H9 (cell line): Measurements from ENCODE around the gene GPX5. TPM values are rescaled to one million over a fixed set of nuclear protein-coding genes. Genes with fewer than 3 reads are reported as not detected.

ENCODE experiments used
- DNase-seq: peaks from one replicate; pipeline ENCODE4 v3.0.0-alpha.2; 2017
- H2AFZ ChIP-seq: one replicate; pipeline ENCODE4 v1.6.1; 2013; ENCODE audit warnings: mild to moderate bottlenecking, low read length, control low read depth, moderate library complexity
- H2AK5ac ChIP-seq: 2 replicates; pipeline ENCODE4 v1.6.1; 2013; ENCODE audit warnings: low read length, control low read depth, mixed read lengths; ENCODE audit not compliant: insufficient read length
- H2BK120ac ChIP-seq: one replicate; pipeline ENCODE4 v1.6.1; 2013; ENCODE audit warnings: low read depth, mild to moderate bottlenecking, low read length, control low read depth, inconsistent platforms; ENCODE audit not compliant: poor library complexity, severe bottlenecking
- H2BK12ac ChIP-seq: 2 replicates; pipeline ENCODE4 v1.6.1; 2013; ENCODE audit warnings: low read length, control low read depth, mixed read lengths, low read depth; ENCODE audit not compliant: insufficient read length
- H2BK15ac ChIP-seq: 2 replicates; pipeline ENCODE4 v1.6.1; 2013; ENCODE audit warnings: low read depth, low read length, control low read depth
- H2BK20ac ChIP-seq: one replicate; pipeline ENCODE4 v1.6.1; 2013; ENCODE audit warnings: low read depth, mild to moderate bottlenecking, low read length, control low read depth, inconsistent platforms; ENCODE audit not compliant: poor library complexity, severe bottlenecking
- H2BK5ac ChIP-seq: 2 replicates; pipeline ENCODE4 v1.6.1; 2013; ENCODE audit warnings: low read length, control low read depth, mixed read lengths; ENCODE audit not compliant: insufficient read length
- H3K14ac ChIP-seq: 2 replicates; pipeline ENCODE4 v1.6.1; 2013; ENCODE audit warnings: low read length, control low read depth; ENCODE audit not compliant: insufficient read depth
- H3K18ac ChIP-seq: 2 replicates; pipeline ENCODE4 v1.6.1; 2013; ENCODE audit warnings: low read depth, mild to moderate bottlenecking, mixed read lengths, low read length, control low read depth; ENCODE audit not compliant: insufficient read length
- H3K23ac ChIP-seq: 2 replicates; pipeline ENCODE4 v1.6.1; 2013; ENCODE audit warnings: low read length, control low read depth, mixed read lengths, low read depth; ENCODE audit not compliant: insufficient read length
- H3K23me2 ChIP-seq: 2 replicates; pipeline ENCODE4 v1.6.1; 2013; ENCODE audit warnings: low read depth, mild to moderate bottlenecking, mixed read lengths, low read length, control low read depth; ENCODE audit not compliant: insufficient read length, poor library complexity, severe bottlenecking
- H3K27ac ChIP-seq: 2 replicates; pipeline ENCODE4 v1.5.1; 2013; ENCODE audit warnings: low read length, control low read depth, mixed read lengths, low read depth; ENCODE audit not compliant: insufficient read length
- H3K27me3 ChIP-seq: 2 replicates; pipeline ENCODE4 v1.6.1; 2013; ENCODE audit warnings: low read length, control low read depth, inconsistent platforms; ENCODE audit not compliant: insufficient read depth
- H3K4ac ChIP-seq: 2 replicates; pipeline ENCODE4 v1.6.1; 2013; ENCODE audit warnings: low read depth, mild to moderate bottlenecking, control low read depth, inconsistent platforms, low read length, moderate library complexity
- H3K4me1 ChIP-seq: 2 replicates; pipeline ENCODE4 v1.6.1; 2013; ENCODE audit warnings: low read length, control low read depth, inconsistent platforms; ENCODE audit not compliant: insufficient read depth
- H3K4me2 ChIP-seq: 2 replicates; pipeline ENCODE4 v1.6.1; 2013; ENCODE audit warnings: low read length, control low read depth, mixed read lengths; ENCODE audit not compliant: insufficient read length, insufficient read depth
- H3K56ac ChIP-seq: 2 replicates; pipeline ENCODE4 v1.6.1; 2013; ENCODE audit warnings: low read depth, mild to moderate bottlenecking, mixed read lengths, low read length, control low read depth; ENCODE audit not compliant: insufficient read length
- H3K79me1 ChIP-seq: 2 replicates; pipeline ENCODE4 v1.6.1; 2013; ENCODE audit warnings: low read depth, mild to moderate bottlenecking, moderate library complexity, low read length, control low read depth, inconsistent platforms; ENCODE audit not compliant: insufficient read depth, poor library complexity, severe bottlenecking
- H3K79me2 ChIP-seq: 2 replicates; pipeline ENCODE4 v1.6.1; 2013; ENCODE audit warnings: low read length, control low read depth, inconsistent platforms; ENCODE audit not compliant: insufficient read depth
- H3K9ac ChIP-seq: 2 replicates; pipeline ENCODE4 v1.6.1; 2013; ENCODE audit warnings: low read length, control low read depth, mixed read lengths; ENCODE audit not compliant: insufficient read length; ENCODE audit errors: extremely low read depth
- H3K9me3 ChIP-seq: one replicate; pipeline ENCODE4 v1.6.1; 2013; ENCODE audit warnings: low read depth, low read length, inconsistent platforms; ENCODE audit not compliant: control insufficient read depth
- H3T11ph ChIP-seq: one replicate; pipeline ENCODE4 v1.6.1; 2013; ENCODE audit warnings: mild to moderate bottlenecking, low read length, control low read depth, inconsistent platforms
- H4K20me1 ChIP-seq: one replicate; pipeline ENCODE4 v1.6.1; 2013; ENCODE audit not compliant: control insufficient read depth, insufficient read length, insufficient read depth
- H4K5ac ChIP-seq: 2 replicates; pipeline ENCODE4 v1.6.1; 2013; ENCODE audit warnings: low read depth, mild to moderate bottlenecking, mixed read lengths, low read length, control low read depth; ENCODE audit not compliant: insufficient read length
- H4K8ac ChIP-seq: replicated peaks from 2 replicates; pipeline ENCODE4 v1.6.1; 2013; ENCODE audit warnings: low read length, control low read depth, mixed read lengths, low read depth; ENCODE audit not compliant: insufficient read length
- H4K91ac ChIP-seq: 2 replicates; pipeline ENCODE4 v1.6.1; 2013; ENCODE audit warnings: low read depth, mild to moderate bottlenecking, moderate library complexity, mixed read lengths, low read length, control low read depth; ENCODE audit not compliant: insufficient read length
- H3K27ac Mint-ChIP-seq, 3 experiments: 2 replicates in 2 of 3; 3 replicates in 1 of 3; pipeline ENCODE4 v1.8.0; 2020 to 2021; ENCODE audit warnings: mixed read lengths in 3 of 3, mild to moderate bottlenecking in 1 of 3, moderate library complexity in 1 of 3
- H3K27me3 Mint-ChIP-seq: 2 replicates; pipeline ENCODE4 v1.8.0; 2021; ENCODE audit warnings: low read depth, mild to moderate bottlenecking, moderate library complexity, mixed read lengths
- H3K36me3 Mint-ChIP-seq, 3 experiments: 2 replicates in 2 of 3; 3 replicates in 1 of 3; pipeline ENCODE4 v1.8.0; 2020 to 2021; ENCODE audit warnings: low read depth in 3 of 3, mixed read lengths in 3 of 3; ENCODE audit not compliant: insufficient read depth in 1 of 3
- H3K4me1 Mint-ChIP-seq, 2 experiments: 2 replicates each; pipeline ENCODE4 v1.8.0; 2020; ENCODE audit warnings: mixed read lengths in 2 of 2
- H3K4me3 Mint-ChIP-seq, 2 experiments: 2 replicates in 1 of 2; 3 replicates in 1 of 2; pipeline ENCODE4 v1.8.0; 2020 to 2021; ENCODE audit warnings: mild to moderate bottlenecking in 2 of 2, mixed read lengths in 2 of 2, moderate library complexity in 1 of 2
- H3K9me3 Mint-ChIP-seq, 2 experiments: 2 replicates in 1 of 2; 3 replicates in 1 of 2; pipeline ENCODE4 v1.8.0; 2020; ENCODE audit warnings: mild to moderate bottlenecking in 2 of 2, mixed read lengths in 2 of 2, moderate library complexity in 1 of 2
- WGBS: extraction: QIAGEN DNeasy Blood & Tissue Kit; methylation state at CpG from one replicate; pipeline ENCODE4 v1.1.7; 2013; ENCODE audit warnings: missing lambda C conversion rate, low lambda C conversion rate, mixed read lengths; ENCODE audit not compliant: insufficient read length; ENCODE audit errors: extremely low coverage; 5-methylcytosine and 5-hydroxymethylcytosine counted together
- total RNA-seq: library from RNA; stranded (reverse); gene quantifications from 2 replicates; pipeline ENCODE4 v1.2.1, GENCODE V29; 2021
- TF ChIP-seq, protein P1 (sequence below): fragments of 200-600 bp; sonication (generic); conservative IDR thresholded peaks from 3 replicates; pipeline ENCODE4 v1.8.0; 2021; ENCODE audit warnings: antibody characterized with exemption, mild to moderate bottlenecking

GPX5 gene
- total RNA-seq, 1 experiment from 2014 or later: not detected

DNA sequence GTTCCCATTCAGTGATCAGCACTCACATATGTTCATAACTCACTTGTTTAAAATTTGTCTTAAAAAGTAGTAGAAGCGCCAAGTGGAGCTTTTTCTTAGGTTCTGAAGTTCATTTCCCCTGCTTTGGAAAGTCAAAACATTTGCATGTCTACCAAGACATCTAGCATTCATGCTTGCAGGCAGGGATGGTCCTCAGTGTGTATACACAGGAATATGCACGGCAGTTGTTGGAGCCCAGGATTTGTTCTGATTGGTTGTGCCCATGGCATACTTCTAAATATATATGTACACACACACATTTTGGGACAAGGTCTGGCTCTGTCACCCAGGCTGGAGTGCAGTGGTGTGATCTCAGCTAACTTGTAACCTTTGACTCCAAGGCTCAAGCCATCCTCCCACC, 7.7 kb upstream of the GPX5 start:
- Histone ChIP-seq H4K5ac (no peak overlapping the region), H2AK5ac (no peak overlapping the region), H3K4me2 (no peak overlapping the region), H3K23ac (no peak overlapping the region), H2BK20ac (peak overlapping the region; percentile 60), H3K14ac (no peak overlapping the region), H2BK120ac (no peak overlapping the region), H2BK5ac (no peak overlapping the region), H3T11ph (no peak overlapping the region), H3K79me1 (no peaks in the 10 kb centered on the region), H3K9me3 (no peaks in the 10 kb centered on the region), H3K79me2 (no peaks in the 10 kb centered on the region), H3K23me2 (no peaks in the 10 kb centered on the region), H4K20me1 (no peaks in the 10 kb centered on the region), H3K18ac (no peak overlapping the region), H3K27me3 (no peaks in the 10 kb centered on the region), H4K8ac (no peak overlapping the region), H2AFZ (no peak overlapping the region), H3K27ac (no peak overlapping the region), H3K4me1 (no peaks in the 10 kb centered on the region), H3K56ac (no peak overlapping the region), H3K9ac (no peak overlapping the region), H3K4ac (no peak overlapping the region), H2BK15ac (no peak overlapping the region), H2BK12ac (no peak overlapping the region), H4K91ac (no peak overlapping the region)
- H3K4me3 Mint-ChIP-seq: no peak overlapping the region
- TF ChIP-seq, protein P1, sequence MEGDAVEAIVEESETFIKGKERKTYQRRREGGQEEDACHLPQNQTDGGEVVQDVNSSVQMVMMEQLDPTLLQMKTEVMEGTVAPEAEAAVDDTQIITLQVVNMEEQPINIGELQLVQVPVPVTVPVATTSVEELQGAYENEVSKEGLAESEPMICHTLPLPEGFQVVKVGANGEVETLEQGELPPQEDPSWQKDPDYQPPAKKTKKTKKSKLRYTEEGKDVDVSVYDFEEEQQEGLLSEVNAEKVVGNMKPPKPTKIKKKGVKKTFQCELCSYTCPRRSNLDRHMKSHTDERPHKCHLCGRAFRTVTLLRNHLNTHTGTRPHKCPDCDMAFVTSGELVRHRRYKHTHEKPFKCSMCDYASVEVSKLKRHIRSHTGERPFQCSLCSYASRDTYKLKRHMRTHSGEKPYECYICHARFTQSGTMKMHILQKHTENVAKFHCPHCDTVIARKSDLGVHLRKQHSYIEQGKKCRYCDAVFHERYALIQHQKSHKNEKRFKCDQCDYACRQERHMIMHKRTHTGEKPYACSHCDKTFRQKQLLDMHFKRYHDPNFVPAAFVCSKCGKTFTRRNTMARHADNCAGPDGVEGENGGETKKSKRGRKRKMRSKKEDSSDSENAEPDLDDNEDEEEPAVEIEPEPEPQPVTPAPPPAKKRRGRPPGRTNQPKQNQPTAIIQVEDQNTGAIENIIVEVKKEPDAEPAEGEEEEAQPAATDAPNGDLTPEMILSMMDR: no peak
- peaks cover 16 to 20% of the 10 kb centered on the region in 2 experiments for H3K4me1 Mint-ChIP-seq
- H3K27ac Mint-ChIP-seq: no peak overlapping the region
- no peaks in the 10 kb centered on the region for H3K9me3 Mint-ChIP-seq
- WGBS: no CpG with 5 or more reads among the region's 2 CpGs
- no peaks in the 10 kb centered on the region for H3K36me3 Mint-ChIP-seq
- H3K27me3 Mint-ChIP-seq: peaks cover 22% of the 10 kb centered on the region
- DNase-seq: no peak
